Stimulated activated CD4-positive, alpha-beta T cell treated with anti-CD3 and anti-CD28 coated beads, Interleukin-12 subunit alpha, Interleukin-12 subunit beta, amount 100 ng/mL, for 4 hours (primary cell): ENCODE data around the gene FRMD3.

Experiments used
- DNase-seq: peaks from one replicate; pipeline ENCODE4 v3.0.0-alpha.2; 2020

Gene FRMD3

GRCh38 chr9:83431101-83432060 lies 106.8 kb downstream of the FRMD3 start:
- no peak for DNase-seq

GRCh38 chr9:83430681-83431080 lies 107.5 kb downstream of the FRMD3 start:
- no peak for DNase-seq

- no peak for DNase-seq
Observed at GRCh38 chr9:83429229-83429628, 109.0 kb downstream of the FRMD3 start.

- no peak for DNase-seq
Observed at GRCh38 chr9:83425240-83425639, 113.0 kb downstream of the FRMD3 start.

- DNase-seq: no peak
Observed at GRCh38 chr9:83424831-83425230, 113.4 kb downstream of the FRMD3 start.

- DNase-seq: no peak
Observed at GRCh38 chr9:83423815-83424707, 114.1 kb downstream of the FRMD3 start.

GRCh38 chr9:83422527-83422926 lies 115.7 kb downstream of the FRMD3 start:
- DNase-seq: no peak

- DNase-seq: no peak
Observed at GRCh38 chr9:83420486-83420885, 117.7 kb downstream of the FRMD3 start.

- no peak for DNase-seq
Observed at GRCh38 chr9:83419961-83420360, 118.2 kb downstream of the FRMD3 start.

- no peak for DNase-seq
Observed at GRCh38 chr9:83418283-83418682, 119.9 kb downstream of the FRMD3 start.

GRCh38 chr9:83413367-83413766 lies 124.8 kb downstream of the FRMD3 start:
- no peak for DNase-seq

- DNase-seq: no peak
Observed at GRCh38 chr9:83410701-83411100, 127.5 kb downstream of the FRMD3 start.

GRCh38 chr9:83406921-83407320 lies 131.3 kb downstream of the FRMD3 start:
- no peak for DNase-seq

GRCh38 chr9:83405759-83406158 lies 132.4 kb downstream of the FRMD3 start:
- DNase-seq: no peak

- DNase-seq: no peak
Observed at GRCh38 chr9:83403527-83404238, 134.5 kb downstream of the FRMD3 start.

- DNase-seq: no peak
Observed at GRCh38 chr9:83401328-83401900, 136.8 kb downstream of the FRMD3 start.

GRCh38 chr9:83396813-83397212 lies 141.4 kb downstream of the FRMD3 start:
- DNase-seq: no peak

- no peak for DNase-seq
Observed at GRCh38 chr9:83396342-83396741, 141.9 kb downstream of the FRMD3 start.

- DNase-seq: no peak
Observed at GRCh38 chr9:83392228-83392627, 146.0 kb downstream of the FRMD3 start.

GRCh38 chr9:83388346-83388745 lies 149.9 kb downstream of the FRMD3 start:
- no peak for DNase-seq

- no peak for DNase-seq
Observed at GRCh38 chr9:83387401-83388185, 150.6 kb downstream of the FRMD3 start.

- DNase-seq: no peak
Observed at GRCh38 chr9:83385317-83385716, 152.9 kb downstream of the FRMD3 start.
